HepG2 (cell line): ENCODE data around the gene NEURL3. TPM values are rescaled to one million over a fixed set of nuclear protein-coding genes. Genes with fewer than 3 reads are reported as not detected.
A peak's percentile ranks its signal among the peaks of the same experiment; 100 is the strongest.

Source experiments
- CEBPZ ChIP-seq: IDR thresholded peaks from 2 replicates; pipeline ENCODE4 v1.6.1; 2012; ENCODE audit warnings: low read length, improper control_type of control experiment
- HOXA7 ChIP-seq: sonication (generic); formaldehyde crosslinking; IDR thresholded peaks from 2 replicates; pipeline ENCODE4 v1.8.1; 2022; ENCODE audit warnings: mild to moderate bottlenecking, missing genetic modification reagents, moderate library complexity
- JARID2 ChIP-seq: sonication (generic); formaldehyde crosslinking; IDR thresholded peaks from 2 replicates; pipeline ENCODE4 v1.8.1; 2023; ENCODE audit warnings: missing genetic modification reagents, inconsistent platforms; ENCODE audit not compliant: insufficient replicate concordance
- NKX3-1 ChIP-seq: sonication (generic); formaldehyde crosslinking; IDR thresholded peaks from 2 replicates; pipeline ENCODE4 v1.5.0; 2020; ENCODE audit warnings: missing genetic modification reagents
- RFX1 ChIP-seq: fragments of 450-650 bp; IDR thresholded peaks from 2 replicates; pipeline ENCODE4 v1.6.1; 2017
- SIX4 ChIP-seq: sonication (generic); formaldehyde crosslinking; IDR thresholded peaks from 2 replicates; pipeline ENCODE4 v1.4.0; 2020; ENCODE audit warnings: missing genetic modification reagents
- SOX6 ChIP-seq, 2 experiments: fragments of 450-650 bp in 1 of 2; sonication (generic) in 1 of 2; formaldehyde crosslinking in 1 of 2; IDR thresholded peaks; 2 replicates each; pipeline versions ENCODE4 v1.4.0 to v1.6.1; 2017 to 2020; ENCODE audit warnings: antibody characterized with exemption in 1 of 2, mild to moderate bottlenecking in 1 of 2, missing genetic modification reagents in 1 of 2
- ZBTB14 ChIP-seq: sonication (generic); formaldehyde crosslinking; IDR thresholded peaks from 2 replicates; pipeline ENCODE4 v1.4.0; 2020; ENCODE audit warnings: missing genetic modification reagents
- ZNF512B ChIP-seq: sonication (generic); formaldehyde crosslinking; IDR thresholded peaks from 2 replicates; pipeline ENCODE4 v1.5.1; 2020; ENCODE audit warnings: missing genetic modification reagents, mild to moderate bottlenecking, borderline replicate concordance
- ZNF543 ChIP-seq: sonication (generic); formaldehyde crosslinking; IDR thresholded peaks from 2 replicates; pipeline ENCODE4 v1.4.0; 2020; ENCODE audit warnings: mild to moderate bottlenecking, missing genetic modification reagents
- ZNF558 ChIP-seq: sonication (generic); formaldehyde crosslinking; IDR thresholded peaks from 2 replicates; pipeline ENCODE4 v1.9.0; 2022; ENCODE audit warnings: mild to moderate bottlenecking, missing genetic modification reagents, borderline replicate concordance
- ZNF7 ChIP-seq: IDR thresholded peaks from 2 replicates; pipeline ENCODE4 v1.6.1; 2016; ENCODE audit warnings: missing biosample characterization, missing genetic modification reagents
- ZNF782 ChIP-seq: sonication (generic); formaldehyde crosslinking; IDR thresholded peaks from 2 replicates; pipeline ENCODE4 v1.4.0; 2020; ENCODE audit warnings: missing genetic modification reagents, mild to moderate bottlenecking, borderline replicate concordance
- ZNF816 ChIP-seq: sonication (generic); formaldehyde crosslinking; IDR thresholded peaks from 2 replicates; pipeline ENCODE4 v1.8.0; 2022; ENCODE audit warnings: missing genetic modification reagents, mild to moderate bottlenecking, borderline replicate concordance
- ZSCAN12 ChIP-seq: sonication (generic); formaldehyde crosslinking; IDR thresholded peaks from 2 replicates; pipeline ENCODE4 v1.9.0; 2021; ENCODE audit warnings: mild to moderate bottlenecking, missing genetic modification reagents
- polyA plus RNA-seq, 8 experiments: library from polyadenylated mRNA; depleted of rRNA in 3 of 8; stranded (reverse) in 7 of 8; unstranded in 1 of 8; fragments of >200 nt; fragmentation: Illumina TruSeq in 4 of 8; extraction: Trizol in 4 of 8; gene quantifications; 2 replicates each; pipeline versions ENCODE4 v1.2.1 to v1.2.3, GENCODE V29; 2011 to 2016; ENCODE audit warnings: low read depth in 4 of 8, missing spikeins in 1 of 8, mixed read lengths in 1 of 8; ENCODE audit not compliant: insufficient read depth in 1 of 8
- total RNA-seq, 5 experiments: library from RNA; depleted of rRNA; stranded (reverse); fragments of >200 nt; fragmentation: Illumina TruSeq; extraction: Trizol; gene quantifications; 2 replicates each; pipeline ENCODE4 v1.2.3, GENCODE V29; 2016; ENCODE audit warnings: low read depth in 1 of 5
- TF ChIP-seq, protein P1 (sequence below): IDR thresholded peaks from 2 replicates; pipeline ENCODE4 v1.6.1; 2016; ENCODE audit warnings: low read depth, missing genetic modification reagents, missing compliant biosample characterization

NEURL3 gene
- total and polyA plus RNA-seq, 2 of the 13 experiments (the other 11 are each of a cell fraction or from before 2014, with no cell fraction given) = 0.16 to 1.2 TPM

DNA sequence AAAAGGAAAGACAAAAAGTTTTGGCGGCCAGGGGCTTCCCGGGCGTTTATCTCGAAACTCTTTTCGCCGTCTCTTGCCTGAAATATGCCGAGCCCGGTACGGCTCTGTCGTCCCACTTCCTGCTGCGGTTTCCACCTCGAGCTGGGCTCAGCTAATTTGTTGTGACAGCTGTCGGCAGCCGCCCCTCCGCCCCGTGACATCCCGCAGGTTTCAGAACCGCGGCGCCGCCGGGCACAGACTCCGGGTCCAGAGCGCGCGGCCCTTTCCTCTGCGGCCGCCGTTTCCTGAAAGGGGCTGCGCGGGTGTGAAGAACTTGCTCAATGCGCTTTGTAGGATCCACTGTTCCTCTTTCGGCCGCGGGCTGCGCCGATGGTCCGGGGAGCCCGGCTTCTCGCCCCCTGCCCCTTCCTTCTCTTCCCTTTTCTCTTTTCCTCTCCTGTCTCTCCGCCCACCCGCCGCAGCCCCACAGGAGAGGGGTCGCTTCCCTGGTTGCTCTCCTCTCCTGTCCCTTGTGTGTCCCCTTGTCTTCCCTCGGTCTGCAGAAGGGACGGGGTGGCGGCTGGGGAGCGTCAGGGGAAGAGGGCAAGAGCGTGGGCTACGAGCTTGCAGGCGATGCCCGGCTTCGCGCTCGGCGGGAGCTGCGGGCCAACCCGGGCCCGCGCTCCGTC lies 32.0 kb upstream of the NEURL3 start (continued):
- TF ChIP-seq, protein P1, sequence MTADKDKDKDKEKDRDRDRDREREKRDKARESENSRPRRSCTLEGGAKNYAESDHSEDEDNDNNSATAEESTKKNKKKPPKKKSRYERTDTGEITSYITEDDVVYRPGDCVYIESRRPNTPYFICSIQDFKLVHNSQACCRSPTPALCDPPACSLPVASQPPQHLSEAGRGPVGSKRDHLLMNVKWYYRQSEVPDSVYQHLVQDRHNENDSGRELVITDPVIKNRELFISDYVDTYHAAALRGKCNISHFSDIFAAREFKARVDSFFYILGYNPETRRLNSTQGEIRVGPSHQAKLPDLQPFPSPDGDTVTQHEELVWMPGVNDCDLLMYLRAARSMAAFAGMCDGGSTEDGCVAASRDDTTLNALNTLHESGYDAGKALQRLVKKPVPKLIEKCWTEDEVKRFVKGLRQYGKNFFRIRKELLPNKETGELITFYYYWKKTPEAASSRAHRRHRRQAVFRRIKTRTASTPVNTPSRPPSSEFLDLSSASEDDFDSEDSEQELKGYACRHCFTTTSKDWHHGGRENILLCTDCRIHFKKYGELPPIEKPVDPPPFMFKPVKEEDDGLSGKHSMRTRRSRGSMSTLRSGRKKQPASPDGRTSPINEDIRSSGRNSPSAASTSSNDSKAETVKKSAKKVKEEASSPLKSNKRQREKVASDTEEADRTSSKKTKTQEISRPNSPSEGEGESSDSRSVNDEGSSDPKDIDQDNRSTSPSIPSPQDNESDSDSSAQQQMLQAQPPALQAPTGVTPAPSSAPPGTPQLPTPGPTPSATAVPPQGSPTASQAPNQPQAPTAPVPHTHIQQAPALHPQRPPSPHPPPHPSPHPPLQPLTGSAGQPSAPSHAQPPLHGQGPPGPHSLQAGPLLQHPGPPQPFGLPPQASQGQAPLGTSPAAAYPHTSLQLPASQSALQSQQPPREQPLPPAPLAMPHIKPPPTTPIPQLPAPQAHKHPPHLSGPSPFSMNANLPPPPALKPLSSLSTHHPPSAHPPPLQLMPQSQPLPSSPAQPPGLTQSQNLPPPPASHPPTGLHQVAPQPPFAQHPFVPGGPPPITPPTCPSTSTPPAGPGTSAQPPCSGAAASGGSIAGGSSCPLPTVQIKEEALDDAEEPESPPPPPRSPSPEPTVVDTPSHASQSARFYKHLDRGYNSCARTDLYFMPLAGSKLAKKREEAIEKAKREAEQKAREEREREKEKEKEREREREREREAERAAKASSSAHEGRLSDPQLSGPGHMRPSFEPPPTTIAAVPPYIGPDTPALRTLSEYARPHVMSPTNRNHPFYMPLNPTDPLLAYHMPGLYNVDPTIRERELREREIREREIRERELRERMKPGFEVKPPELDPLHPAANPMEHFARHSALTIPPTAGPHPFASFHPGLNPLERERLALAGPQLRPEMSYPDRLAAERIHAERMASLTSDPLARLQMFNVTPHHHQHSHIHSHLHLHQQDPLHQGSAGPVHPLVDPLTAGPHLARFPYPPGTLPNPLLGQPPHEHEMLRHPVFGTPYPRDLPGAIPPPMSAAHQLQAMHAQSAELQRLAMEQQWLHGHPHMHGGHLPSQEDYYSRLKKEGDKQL (CRISPR knock-in tag) = no peak
- TF ChIP-seq SOX6 (IDR thresholded peaks at IDR 0.05) = no peak
- TF ChIP-seq SOX6 (CRISPR knock-in tag; IDR thresholded peaks at IDR 0.05) = no peak
- TF ChIP-seq ZNF782 = no peak
- TF ChIP-seq JARID2 = no peak
- no peak for TF ChIP-seq ZNF816 (CRISPR knock-in tag)
- TF ChIP-seq CEBPZ = no peak
- TF ChIP-seq SIX4 (CRISPR knock-in tag) = no peak
- TF ChIP-seq ZNF558 = 0 out of 2 replicates have a peak, but pooled peaks have one; percentile 67
- 0 out of 2 replicates have a peak, but pooled peaks have one; percentile 11 for TF ChIP-seq ZSCAN12 (CRISPR knock-in tag)
- TF ChIP-seq RFX1 = no peak
- no peak; the same call in 1 of the 2 replicates for TF ChIP-seq NKX3-1 (CRISPR knock-in tag)
- TF ChIP-seq ZBTB14 = no peak
- peak; percentile 90; the same call in 1 of the 2 replicates for TF ChIP-seq ZNF512B (CRISPR knock-in tag)
- TF ChIP-seq ZNF543 (CRISPR knock-in tag) = no peak
- no peak for TF ChIP-seq HOXA7 (CRISPR knock-in tag)
- TF ChIP-seq ZNF7 (CRISPR knock-in tag) = no peak
